OCI-LY7 (cell line): Measurements from ENCODE around the gene CCDC91.
"Not testable (repeated sequence)": the region's sequence is repeated elsewhere in the genome, so short reads cannot be mapped to it uniquely, and the experiment has no call there.

Experiments used
- EZH2phosphoT487 ChIP-seq: fragments of 200-600 bp; sonication (generic); IDR thresholded peaks from 2 replicates; pipeline ENCODE4 v1.6.1; 2018; ENCODE audit warnings: low read depth, borderline replicate concordance, mild to moderate bottlenecking, mixed run types, antibody characterized with exemption, low read length, moderate library complexity, mixed read lengths
- TF ChIP-seq, protein P1 (sequence below): fragments of 200-600 bp; sonication (generic); conservative IDR thresholded peaks from 2 replicates; pipeline ENCODE4 v1.5.1; 2014; ENCODE audit warnings: mild to moderate bottlenecking, antibody characterized with exemption, low read length, moderate library complexity, mixed read lengths

DNA sequence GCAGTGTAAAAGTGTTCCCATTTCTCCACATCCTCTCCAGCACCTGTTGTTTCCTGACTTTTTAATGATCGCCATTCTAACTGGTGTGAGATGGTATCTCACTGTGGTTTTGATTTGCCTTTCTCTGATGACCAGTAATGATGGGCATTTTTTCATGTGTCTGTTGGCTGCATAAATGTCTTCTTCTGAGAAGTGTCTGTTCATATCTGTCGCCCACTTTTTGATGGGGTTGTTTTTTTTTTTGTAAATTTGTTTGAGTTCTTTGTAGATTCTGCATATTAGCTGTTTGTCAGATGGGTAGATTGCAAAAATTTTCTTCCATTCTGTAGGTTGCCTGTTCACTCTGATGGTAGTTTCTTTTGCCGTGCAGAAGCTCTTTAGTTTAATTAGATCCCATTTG is 140.0 kb downstream of the CCDC91 start:
- TF ChIP-seq, protein P1, sequence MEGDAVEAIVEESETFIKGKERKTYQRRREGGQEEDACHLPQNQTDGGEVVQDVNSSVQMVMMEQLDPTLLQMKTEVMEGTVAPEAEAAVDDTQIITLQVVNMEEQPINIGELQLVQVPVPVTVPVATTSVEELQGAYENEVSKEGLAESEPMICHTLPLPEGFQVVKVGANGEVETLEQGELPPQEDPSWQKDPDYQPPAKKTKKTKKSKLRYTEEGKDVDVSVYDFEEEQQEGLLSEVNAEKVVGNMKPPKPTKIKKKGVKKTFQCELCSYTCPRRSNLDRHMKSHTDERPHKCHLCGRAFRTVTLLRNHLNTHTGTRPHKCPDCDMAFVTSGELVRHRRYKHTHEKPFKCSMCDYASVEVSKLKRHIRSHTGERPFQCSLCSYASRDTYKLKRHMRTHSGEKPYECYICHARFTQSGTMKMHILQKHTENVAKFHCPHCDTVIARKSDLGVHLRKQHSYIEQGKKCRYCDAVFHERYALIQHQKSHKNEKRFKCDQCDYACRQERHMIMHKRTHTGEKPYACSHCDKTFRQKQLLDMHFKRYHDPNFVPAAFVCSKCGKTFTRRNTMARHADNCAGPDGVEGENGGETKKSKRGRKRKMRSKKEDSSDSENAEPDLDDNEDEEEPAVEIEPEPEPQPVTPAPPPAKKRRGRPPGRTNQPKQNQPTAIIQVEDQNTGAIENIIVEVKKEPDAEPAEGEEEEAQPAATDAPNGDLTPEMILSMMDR, result not testable (repeated sequence)
- TF ChIP-seq EZH2phosphoT487, result not testable (repeated sequence)
